ENCODE results near the gene HYOU1. TPM values are rescaled to one million over a fixed set of nuclear protein-coding genes. Genes with fewer than 3 reads are reported as not detected.

HYOU1 gene
- total and polyA plus RNA-seq, 2 experiments from 2014 or later, result 122 to 168 TPM

DNA sequence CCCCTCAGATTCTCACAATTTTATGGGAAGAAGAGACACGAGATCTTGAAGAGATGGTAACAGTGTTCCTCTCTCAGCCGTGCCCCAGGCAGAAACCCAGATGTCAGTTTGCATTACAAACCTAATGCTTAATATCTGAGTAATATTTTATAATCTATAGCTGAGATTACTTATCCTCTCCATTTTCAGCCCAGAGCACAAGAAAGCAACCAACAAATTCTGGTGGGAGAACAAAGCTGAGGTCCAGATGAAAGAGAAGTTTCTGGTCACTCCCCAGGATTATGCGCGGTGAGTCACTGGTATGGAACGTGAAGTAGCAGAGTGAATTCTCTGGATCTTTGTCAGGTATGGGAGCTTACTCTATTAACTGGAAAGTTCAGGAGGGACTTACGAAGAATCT is 58.2 kb downstream of the HYOU1 start:
- H3K9me3 ChIP-seq (ENCODE audit: low read depth), result no peaks in the 10 kb centered on the region
- TF ChIP-seq, protein P1, sequence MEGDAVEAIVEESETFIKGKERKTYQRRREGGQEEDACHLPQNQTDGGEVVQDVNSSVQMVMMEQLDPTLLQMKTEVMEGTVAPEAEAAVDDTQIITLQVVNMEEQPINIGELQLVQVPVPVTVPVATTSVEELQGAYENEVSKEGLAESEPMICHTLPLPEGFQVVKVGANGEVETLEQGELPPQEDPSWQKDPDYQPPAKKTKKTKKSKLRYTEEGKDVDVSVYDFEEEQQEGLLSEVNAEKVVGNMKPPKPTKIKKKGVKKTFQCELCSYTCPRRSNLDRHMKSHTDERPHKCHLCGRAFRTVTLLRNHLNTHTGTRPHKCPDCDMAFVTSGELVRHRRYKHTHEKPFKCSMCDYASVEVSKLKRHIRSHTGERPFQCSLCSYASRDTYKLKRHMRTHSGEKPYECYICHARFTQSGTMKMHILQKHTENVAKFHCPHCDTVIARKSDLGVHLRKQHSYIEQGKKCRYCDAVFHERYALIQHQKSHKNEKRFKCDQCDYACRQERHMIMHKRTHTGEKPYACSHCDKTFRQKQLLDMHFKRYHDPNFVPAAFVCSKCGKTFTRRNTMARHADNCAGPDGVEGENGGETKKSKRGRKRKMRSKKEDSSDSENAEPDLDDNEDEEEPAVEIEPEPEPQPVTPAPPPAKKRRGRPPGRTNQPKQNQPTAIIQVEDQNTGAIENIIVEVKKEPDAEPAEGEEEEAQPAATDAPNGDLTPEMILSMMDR (IDR thresholded peaks at IDR 0.05; ENCODE audit: poor library complexity), result no peak
- TF ChIP-seq EZH2phosphoT487 (IDR thresholded peaks at IDR 0.05; ENCODE audit: low read depth, severe bottlenecking, unreplicated experiment), result no peak
- TF ChIP-seq EZH2 (IDR thresholded peaks at IDR 0.05; ENCODE audit: borderline replicate concordance), result no peak
- H3K4me3 ChIP-seq, result peak overlapping the region; percentile 87
- H3K9me2 ChIP-seq (replicated peaks; ENCODE audit: insufficient read depth), result no peaks in the 10 kb centered on the region
- H3K4me1 ChIP-seq (ENCODE audit: insufficient read depth), result peaks cover 8% of the 10 kb centered on the region
- H3K79me2 ChIP-seq, result peaks cover 39% of the 10 kb centered on the region
- H4K20me1 ChIP-seq (ENCODE audit: insufficient read depth, poor library complexity, severe bottlenecking), result no peaks in the 10 kb centered on the region
- peak overlapping the region; percentile 98 for H2AFZ ChIP-seq
- H3K36me3 ChIP-seq (replicated peaks; ENCODE audit: insufficient read depth, low read depth), result no peaks in the 10 kb centered on the region
- H3K4me2 ChIP-seq, result peak overlapping the region; percentile 92
- peak overlapping the region; percentile 73 for H3K27ac ChIP-seq
- peak; percentile 75 for DNase-seq (ENCODE audit: low spot score)
- WGBS (ENCODE audit: low lambda C conversion rate, missing lambda C conversion rate), result 19% methylated on average over 6 of the region's 6 CpGs
- no peaks in the 10 kb centered on the region for H3K27me3 ChIP-seq

DNA sequence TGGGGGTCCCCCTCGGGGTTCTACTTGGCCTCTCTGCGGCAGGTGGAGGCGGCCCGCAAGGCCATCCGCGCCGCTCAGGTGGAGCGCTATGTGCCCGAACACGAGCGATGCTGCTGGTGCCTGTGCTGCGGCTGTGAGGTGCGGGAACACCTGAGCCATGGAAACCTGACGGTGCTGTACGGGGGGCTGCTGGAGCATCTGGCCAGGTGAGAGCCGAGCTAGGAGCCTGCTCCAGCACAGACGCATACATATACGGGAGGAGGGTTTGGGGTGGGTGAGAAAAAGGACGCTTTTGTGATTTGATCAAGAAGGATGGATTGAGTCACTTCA is 58.7 kb downstream of the HYOU1 start:
- TF ChIP-seq EZH2 (IDR thresholded peaks at IDR 0.05; ENCODE audit: borderline replicate concordance), result no peak
- no peak for TF ChIP-seq EZH2phosphoT487 (IDR thresholded peaks at IDR 0.05; ENCODE audit: low read depth, severe bottlenecking, unreplicated experiment)
- TF ChIP-seq, protein P1 (IDR thresholded peaks at IDR 0.05; ENCODE audit: poor library complexity), result no peak

DNA sequence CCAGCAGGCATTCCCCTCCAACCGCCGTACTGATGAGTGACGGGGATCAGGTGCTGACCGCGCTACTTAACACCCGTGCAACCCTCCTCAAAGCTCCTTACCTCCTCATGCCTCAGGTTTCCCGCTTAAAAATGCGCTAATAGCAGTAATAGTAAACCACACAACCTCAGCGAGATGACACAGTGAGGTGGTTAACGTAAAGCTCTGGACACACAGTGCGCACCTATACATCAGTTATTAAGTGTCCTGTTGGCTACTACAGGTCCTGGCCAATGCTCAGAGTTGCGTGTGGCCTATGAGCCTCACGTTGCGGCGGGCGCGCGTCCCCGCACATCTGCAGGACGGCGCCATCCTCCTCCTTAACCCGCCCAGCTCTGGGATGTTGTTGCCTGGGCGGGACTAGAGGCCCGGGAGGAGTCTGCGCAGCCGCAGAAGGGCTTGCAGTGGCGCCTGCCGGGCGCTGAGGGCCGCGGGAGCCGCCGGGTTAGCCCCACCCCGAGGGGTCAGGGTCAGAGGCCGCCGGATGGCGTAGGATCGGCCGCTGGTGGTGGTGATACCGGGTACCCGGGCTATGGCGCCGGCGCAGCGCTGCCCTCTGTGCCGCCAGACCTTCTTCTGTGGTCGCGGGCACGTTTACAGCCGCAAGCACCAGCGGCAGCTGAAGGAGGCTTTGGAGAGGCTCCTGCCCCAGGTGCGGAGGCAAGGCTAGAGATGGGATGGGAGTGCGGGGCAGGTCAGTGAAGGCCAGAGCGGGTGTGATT is 59.2 kb downstream of the HYOU1 start, which contains the start of gene CENATAC:
Gene CENATAC, plus strand, starts transcription at position 512 of the 761 bp plus-strand sequence. Its CDS starts 60 bp downstream, at position 572.
- H3K79me2 ChIP-seq, result peaks cover 39% of the 10 kb centered on the region

More for the DNA sequence above, 58.7 kb downstream of the HYOU1 start:
- Histone ChIP-seq H3K9me2 (replicated peaks; ENCODE audit: insufficient read depth) (no peaks in the 10 kb centered on the region), H3K4me3 (peak overlapping the region; percentile 87), H2AFZ (peak overlapping the region; percentile 98), H3K79me2 (peaks cover 39% of the 10 kb centered on the region), H4K20me1 (ENCODE audit: insufficient read depth, poor library complexity, severe bottlenecking) (no peaks in the 10 kb centered on the region), H3K27me3 (no peaks in the 10 kb centered on the region), H3K4me1 (ENCODE audit: insufficient read depth) (peaks cover 8% of the 10 kb centered on the region), H3K27ac (peak overlapping the region; percentile 73), H3K36me3 (replicated peaks; ENCODE audit: insufficient read depth, low read depth) (no peaks in the 10 kb centered on the region), H3K4me2 (peak overlapping the region; percentile 92), H3K9me3 (ENCODE audit: low read depth) (no peaks in the 10 kb centered on the region)
- WGBS (ENCODE audit: low lambda C conversion rate, missing lambda C conversion rate), result 1% methylated on average over 19 of the region's 19 CpGs
- DNase-seq (ENCODE audit: low spot score), result no peak

More for the DNA sequence above, 59.2 kb downstream of the HYOU1 start, which contains the start of gene CENATAC:
- H3K9me3 ChIP-seq (ENCODE audit: low read depth), result no peaks in the 10 kb centered on the region
- no peaks in the 10 kb centered on the region for H3K27me3 ChIP-seq
- H3K4me1 ChIP-seq (ENCODE audit: insufficient read depth), result peaks cover 8% of the 10 kb centered on the region
- no peaks in the 10 kb centered on the region for H3K36me3 ChIP-seq (replicated peaks; ENCODE audit: insufficient read depth, low read depth)
- peak within 1 kb of the TSS; percentile 87 for H3K4me3 ChIP-seq
- H3K27ac ChIP-seq, result peak within 1 kb of the TSS; percentile 73
- peak; percentile 97 for DNase-seq (ENCODE audit: low spot score)
- no peaks in the 10 kb centered on the region for H4K20me1 ChIP-seq (ENCODE audit: insufficient read depth, poor library complexity, severe bottlenecking)
- no peaks in the 10 kb centered on the region for H3K9me2 ChIP-seq (replicated peaks; ENCODE audit: insufficient read depth)
- peak within 1 kb of the TSS; percentile 92 for H3K4me2 ChIP-seq
- H2AFZ ChIP-seq, result peak within 1 kb of the TSS; percentile 98
- no peak for TF ChIP-seq EZH2 (IDR thresholded peaks at IDR 0.05; ENCODE audit: borderline replicate concordance)
- TF ChIP-seq EZH2phosphoT487 (IDR thresholded peaks at IDR 0.05; ENCODE audit: low read depth, severe bottlenecking, unreplicated experiment), result no peak
- TF ChIP-seq, protein P1 (IDR thresholded peaks at IDR 0.05; ENCODE audit: poor library complexity), result no peak
- under 1% methylated on average over 53 of the region's 54 CpGs for whole genome bisulfite sequencing (ENCODE audit: low lambda C conversion rate, missing lambda C conversion rate)
